Astrocyte of the spinal cord (primary cell): Measurements from ENCODE around the gene TSPAN5.

Experiments
- DNase-seq: peaks from one replicate; pipeline ENCODE4 v3.0.0; 2011; ENCODE audit warnings: low read depth, low spot score
- H3K4me3 ChIP-seq: 2 replicates; pipeline ENCODE4 v1.5.1; 2011; ENCODE audit warnings: low read depth, mild to moderate bottlenecking, low read length, moderate library complexity
- CTCF ChIP-seq: IDR thresholded peaks from 2 replicates; pipeline ENCODE4 v1.5.1; 2012; ENCODE audit warnings: low read depth, mild to moderate bottlenecking, low read length, inconsistent platforms
- in situ Hi-C: cut with HindIII; loops from 2 replicates; pipeline ENCODE4 v1.10.0; 2017; ENCODE audit warnings: low sequenced_read_pairs

The TSPAN5 gene

GRCh38 chr4:98586962-98587354, 71.5 kb downstream of the TSPAN5 start:
- in situ Hi-C loops: no loop called here
- H3K4me3 ChIP-seq: no peak overlapping the region
- no peak for DNase-seq
- no peak for TF ChIP-seq CTCF

- in situ Hi-C loops: no loop called here
- no peak for TF ChIP-seq CTCF
- DNase-seq: peak; percentile 38
- no peak overlapping the region for H3K4me3 ChIP-seq
Measured at GRCh38 chr4:98586291-98586961, 72.0 kb downstream of the TSPAN5 start.

- no peak overlapping the region for H3K4me3 ChIP-seq
- no peak for DNase-seq
- in situ Hi-C loops: no loop called here
Measured at GRCh38 chr4:98585596-98585995, 72.8 kb downstream of the TSPAN5 start.

GRCh38 chr4:98584265-98584664, 74.1 kb downstream of the TSPAN5 start:
- no peak for DNase-seq
- no peak for TF ChIP-seq CTCF
- in situ Hi-C loops: no loop called here
- no peak overlapping the region for H3K4me3 ChIP-seq

More at GRCh38 chr4:98585596-98585995, 72.8 kb downstream of the TSPAN5 start:
- no peak for TF ChIP-seq CTCF

- no peak for DNase-seq
- in situ Hi-C loops: no loop called here
- no peak for TF ChIP-seq CTCF
Measured at GRCh38 chr4:98583265-98583664, 75.1 kb downstream of the TSPAN5 start.

GRCh38 chr4:98581126-98581525, 77.3 kb downstream of the TSPAN5 start:
- H3K4me3 ChIP-seq: no peak overlapping the region
- DNase-seq: no peak
- in situ Hi-C loops: no loop called here
- no peak for TF ChIP-seq CTCF

More at GRCh38 chr4:98583265-98583664, 75.1 kb downstream of the TSPAN5 start:
- H3K4me3 ChIP-seq: no peak overlapping the region
